ENCODE measurements around the gene HOATZ.

The HOATZ gene

GRCh38 chr11:111514216-111515031 is at the start of gene HOATZ:
HOATZ (plus strand) TSS chr11:111514778; CDS start chr11:111514785, 7 bp downstream.
- peak; percentile 61 for DNase-seq

- no peak for DNase-seq
Observed at GRCh38 chr11:111465400-111465799, 49.2 kb upstream of the HOATZ start.

GRCh38 chr11:111466615-111467014 is 48.0 kb upstream of the HOATZ start:
- DNase-seq: no peak

- no peak for DNase-seq
Observed at GRCh38 chr11:111469200-111469599, 45.4 kb upstream of the HOATZ start.

- no peak for DNase-seq
Observed at GRCh38 chr11:111472228-111472627, 42.4 kb upstream of the HOATZ start.

- DNase-seq: no peak
Observed at GRCh38 chr11:111474432-111474831, 40.1 kb upstream of the HOATZ start.

- no peak for DNase-seq
Observed at GRCh38 chr11:111476366-111476765, 38.2 kb upstream of the HOATZ start.

GRCh38 chr11:111476956-111477355 is 37.6 kb upstream of the HOATZ start:
- DNase-seq: no peak

GRCh38 chr11:111477898-111478297 is 36.7 kb upstream of the HOATZ start:
- DNase-seq: no peak

GRCh38 chr11:111479666-111480065 is 34.9 kb upstream of the HOATZ start:
- DNase-seq: no peak

GRCh38 chr11:111483431-111483830 is 31.1 kb upstream of the HOATZ start:
- DNase-seq: no peak

- no peak for DNase-seq
Observed at GRCh38 chr11:111490496-111490895, 24.1 kb upstream of the HOATZ start.

- DNase-seq: no peak
Observed at GRCh38 chr11:111494040-111494439, 20.5 kb upstream of the HOATZ start.

- DNase-seq: no peak
Observed at GRCh38 chr11:111499483-111499882, 15.1 kb upstream of the HOATZ start.

- no peak for DNase-seq
Observed at GRCh38 chr11:111500481-111500880, 14.1 kb upstream of the HOATZ start.

- no peak for DNase-seq
Observed at GRCh38 chr11:111502611-111503010, 12.0 kb upstream of the HOATZ start.

- no peak for DNase-seq
Observed at GRCh38 chr11:111510311-111510710, 4.3 kb upstream of the HOATZ start.

GRCh38 chr11:111512296-111513239 is 2.0 kb upstream of the HOATZ start, which contains the start of gene BTG4:
BTG4 (minus strand) TSS chr11:111512386; CDS start chr11:111498776, 13,610 bp downstream.
- peak; percentile 71 for DNase-seq

GRCh38 chr11:111513240-111513605 is 1.4 kb upstream of the HOATZ start:
- DNase-seq: no peak

GRCh38 chr11:111515591-111515990 is 1.0 kb downstream of the HOATZ start:
- DNase-seq: no peak

- DNase-seq: no peak
Observed at GRCh38 chr11:111518668-111519067, 4.1 kb downstream of the HOATZ start.

- no peak for DNase-seq
Observed at GRCh38 chr11:111520560-111520959, 6.0 kb downstream of the HOATZ start.

GRCh38 chr11:111521135-111521534 is 6.6 kb downstream of the HOATZ start:
- no peak for DNase-seq

GRCh38 chr11:111522426-111522825 is 7.8 kb downstream of the HOATZ start:
- DNase-seq: no peak
